ENCODE data around the gene ZNF281.

Gene ZNF281

DNA sequence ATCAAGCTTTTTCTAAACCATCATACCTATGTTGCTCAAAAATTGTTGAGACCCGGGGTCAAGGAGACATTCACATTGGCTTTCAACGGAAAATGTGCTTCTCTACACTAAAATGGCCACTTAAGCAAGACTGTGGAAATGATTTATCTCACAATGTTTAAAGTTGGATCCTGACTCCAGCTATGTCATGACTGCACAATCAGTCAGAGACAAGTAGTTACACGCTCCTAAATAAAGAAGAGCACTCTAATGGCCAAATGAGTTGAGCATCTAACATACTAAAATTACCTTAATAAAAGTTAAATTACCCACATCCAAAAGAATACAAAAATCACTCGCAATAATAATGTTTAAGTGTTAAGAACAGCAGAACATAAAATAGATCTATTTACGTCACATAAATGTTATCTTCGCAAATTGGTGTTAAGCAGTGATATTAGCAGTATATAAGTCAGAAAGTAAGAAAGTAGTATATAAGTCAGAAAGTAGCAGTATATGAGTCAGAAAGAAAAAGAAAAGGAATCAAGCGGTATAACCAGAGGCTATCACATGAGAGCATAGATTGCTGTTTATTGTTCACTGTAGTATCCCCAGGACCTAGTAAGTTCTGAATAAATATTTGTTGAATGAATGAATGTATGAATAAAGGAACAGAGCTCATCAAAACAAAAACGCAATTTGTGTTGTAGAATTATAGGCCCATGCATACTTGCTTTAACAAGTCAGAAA is 28.4 kb downstream of the ZNF281 start:
- Histone ChIP-seq H3K79me2 (ENCODE audit: control insufficient read depth, low read length) (no peaks in the 10 kb centered on the region), H3F3A (ENCODE audit: control insufficient read depth, insufficient read depth) (peaks cover 13% of the 10 kb centered on the region), H4K20me1 (ENCODE audit: control insufficient read depth, insufficient read depth, low read depth, low read length) (no peaks in the 10 kb centered on the region), H3K9me2 (replicated peaks; ENCODE audit: control insufficient read depth, low read length) (no peaks in the 10 kb centered on the region), H3K4me1 (ENCODE audit: control insufficient read depth, low read length) (peaks cover 79% of the 10 kb centered on the region), H3K36me3 (ENCODE audit: control insufficient read depth, low read length) (no peaks in the 10 kb centered on the region), H3K4me2 (ENCODE audit: low read length) (peak overlapping the region; percentile 57), H3K9me3 (ENCODE audit: control insufficient read depth, insufficient read depth, low read length) (no peaks in the 10 kb centered on the region), H3K27me3 (ENCODE audit: control insufficient read depth, low read length) (no peaks in the 10 kb centered on the region), H3K4me3 (ENCODE audit: low read length) (0 out of 2 replicates have a peak overlapping the region, but pooled peaks have one; percentile 4), H3K27ac (ENCODE audit: low read depth, low read length) (peak overlapping the region; percentile 48)
- no peak for TF ChIP-seq EZH2phosphoT487 (IDR thresholded peaks at IDR 0.05; ENCODE audit: borderline replicate concordance, low read length)
- TF ChIP-seq CTCF (IDR thresholded peaks at IDR 0.05; ENCODE audit: low read depth, low read length, poor library complexity, severe bottlenecking): no peak

- Histone ChIP-seq H3K9me2 (replicated peaks; ENCODE audit: control insufficient read depth, low read length) (no peaks in the 10 kb centered on the region), H3K36me3 (ENCODE audit: control insufficient read depth, low read length) (no peaks in the 10 kb centered on the region), H3K79me2 (ENCODE audit: control insufficient read depth, low read length) (no peaks in the 10 kb centered on the region), H3K27me3 (ENCODE audit: control insufficient read depth, low read length) (no peaks in the 10 kb centered on the region), H3K27ac (ENCODE audit: low read depth, low read length) (peak overlapping the region; percentile 48), H4K20me1 (ENCODE audit: control insufficient read depth, insufficient read depth, low read depth, low read length) (no peaks in the 10 kb centered on the region), H3K4me3 (ENCODE audit: low read length) (peak overlapping the region; percentile 20), H3K4me1 (ENCODE audit: control insufficient read depth, low read length) (peaks cover 74% of the 10 kb centered on the region), H3F3A (ENCODE audit: control insufficient read depth, insufficient read depth) (peaks cover 13% of the 10 kb centered on the region), H3K9me3 (ENCODE audit: control insufficient read depth, insufficient read depth, low read length) (no peaks in the 10 kb centered on the region), H3K4me2 (ENCODE audit: low read length) (peak overlapping the region; percentile 57)
- TF ChIP-seq EZH2phosphoT487 (IDR thresholded peaks at IDR 0.05; ENCODE audit: borderline replicate concordance, low read length) (no peak), CTCF (IDR thresholded peaks at IDR 0.05; ENCODE audit: low read depth, low read length, poor library complexity, severe bottlenecking) (no peak)
Measured at GRCh38 chr1:200380589-200381021, 29.2 kb downstream of the ZNF281 start.

DNA sequence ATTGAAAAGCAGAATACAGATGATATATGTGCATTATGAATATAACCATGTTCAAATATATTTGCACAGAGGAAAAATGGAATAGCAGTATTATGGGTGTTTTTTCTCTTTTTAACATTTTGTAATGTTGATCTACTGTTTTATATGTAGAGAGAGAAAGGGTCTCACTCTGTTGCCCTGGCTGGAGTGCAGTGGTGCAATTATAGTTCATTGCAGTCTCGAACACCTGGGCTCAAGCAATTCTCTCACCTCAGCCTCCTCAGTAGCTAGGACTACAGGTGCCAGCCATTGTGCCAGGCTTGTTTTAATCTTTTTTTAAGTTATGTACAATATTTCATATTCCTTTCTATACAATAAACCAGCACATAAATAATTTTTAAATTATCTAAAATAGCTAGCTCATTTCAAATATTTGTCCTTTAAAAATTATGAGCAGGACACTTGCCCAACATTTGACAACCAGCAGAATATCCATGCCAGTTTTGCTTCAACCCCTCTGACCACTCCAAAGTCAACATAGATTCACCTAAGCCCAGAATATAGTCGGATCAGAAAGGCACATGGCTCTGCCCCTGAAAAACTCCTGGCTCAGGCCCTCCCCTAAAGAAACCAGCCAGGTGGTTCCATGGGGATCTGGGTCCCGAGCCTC is 29.8 kb downstream of the ZNF281 start:
- no peak for TF ChIP-seq CTCF (IDR thresholded peaks at IDR 0.05; ENCODE audit: low read depth, low read length, poor library complexity, severe bottlenecking)
- TF ChIP-seq EZH2phosphoT487 (IDR thresholded peaks at IDR 0.05; ENCODE audit: borderline replicate concordance, low read length): no peak
- Histone ChIP-seq H3K4me1 (ENCODE audit: control insufficient read depth, low read length) (peaks cover 69% of the 10 kb centered on the region), H4K20me1 (ENCODE audit: control insufficient read depth, insufficient read depth, low read depth, low read length) (no peaks in the 10 kb centered on the region), H3K27ac (ENCODE audit: low read depth, low read length) (peak overlapping the region; percentile 48), H3K4me2 (ENCODE audit: low read length) (peak overlapping the region; percentile 57), H3F3A (ENCODE audit: control insufficient read depth, insufficient read depth) (peaks cover 13% of the 10 kb centered on the region), H3K79me2 (ENCODE audit: control insufficient read depth, low read length) (no peaks in the 10 kb centered on the region), H3K9me3 (ENCODE audit: control insufficient read depth, insufficient read depth, low read length) (no peaks in the 10 kb centered on the region), H3K36me3 (ENCODE audit: control insufficient read depth, low read length) (no peaks in the 10 kb centered on the region), H3K27me3 (ENCODE audit: control insufficient read depth, low read length) (no peaks in the 10 kb centered on the region), H3K4me3 (ENCODE audit: low read length) (peak overlapping the region; percentile 20), H3K9me2 (replicated peaks; ENCODE audit: control insufficient read depth, low read length) (no peaks in the 10 kb centered on the region)
